Dendritic cell treated with granulocyte-macrophage colony-stimulating factor and Interleukin-4, amounts not matched to agents 40 ng/mL and 50 ng/mL, for 4 days (primary cell): ENCODE measurements around the gene SLX9.

Experiments used
- H3K27ac Mint-ChIP-seq: one replicate; pipeline ENCODE4 v1.8.0; 2022; ENCODE audit warnings: mild to moderate bottlenecking, mixed read lengths
- H3K27me3 Mint-ChIP-seq: one replicate; pipeline ENCODE4 v1.8.0; 2022; ENCODE audit warnings: mild to moderate bottlenecking, mixed read lengths
- H3K36me3 Mint-ChIP-seq: one replicate; pipeline ENCODE4 v1.8.0; 2022; ENCODE audit warnings: low read depth, mixed read lengths
- H3K4me1 Mint-ChIP-seq: one replicate; pipeline ENCODE4 v1.8.0; 2022; ENCODE audit warnings: low read depth, mixed read lengths
- H3K4me3 Mint-ChIP-seq: one replicate; pipeline ENCODE4 v1.8.0; 2022; ENCODE audit warnings: mild to moderate bottlenecking, moderate library complexity, mixed read lengths
- H3K9me3 Mint-ChIP-seq: one replicate; pipeline ENCODE4 v1.8.0; 2022; ENCODE audit warnings: mixed read lengths
- intact Hi-C: fragments of 100-400 bp; cut with micrococcal nuclease; formaldehyde crosslinking; loops from one replicate; pipeline ENCODE4 v1.15.0; 2022

The SLX9 gene

DNA sequence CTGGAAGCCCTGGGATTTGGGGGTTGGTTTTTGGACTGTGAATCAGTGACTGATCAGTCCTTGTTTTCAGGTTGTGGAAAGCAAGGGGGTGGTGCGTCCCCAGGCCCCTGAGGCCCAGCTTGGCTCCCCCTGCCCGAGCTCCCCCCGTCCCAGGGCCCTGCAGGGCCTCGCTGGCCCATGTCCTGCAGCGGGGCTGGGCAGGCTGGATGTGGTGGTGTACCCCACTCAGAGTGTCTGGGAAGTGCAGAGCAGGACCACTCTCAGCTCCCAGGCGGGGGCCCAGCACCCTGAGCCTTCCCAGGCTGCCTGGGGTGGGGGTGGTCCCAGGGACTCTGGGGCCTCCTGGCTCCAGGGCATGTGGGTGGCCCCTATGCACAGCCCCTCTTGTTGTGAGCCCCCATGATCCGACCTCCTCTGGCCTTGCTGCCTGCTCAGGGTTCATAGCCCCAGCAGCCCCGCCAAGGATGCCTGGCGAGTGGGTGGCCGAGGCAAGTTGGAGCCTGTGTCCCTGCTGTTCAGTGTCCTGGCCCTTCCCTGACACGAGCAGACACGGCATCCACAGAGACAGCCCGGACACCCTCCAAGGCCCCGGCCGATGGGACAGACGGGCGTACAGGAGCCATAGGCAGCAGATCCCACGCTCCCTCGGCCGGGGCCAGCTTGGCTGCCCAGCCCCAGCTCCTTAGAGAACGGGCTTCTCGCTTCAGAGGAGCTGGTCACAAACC lies 37.9 kb downstream of the SLX9 start:
- H3K4me1 Mint-ChIP-seq = peaks cover 2% of the 10 kb centered on the region
- no peaks in the 10 kb centered on the region for H3K9me3 Mint-ChIP-seq
- no peaks in the 10 kb centered on the region for H3K27me3 Mint-ChIP-seq
- no peak overlapping the region for H3K27ac Mint-ChIP-seq
- intact Hi-C loops = no loop called here
- peaks cover 64% of the 10 kb centered on the region for H3K36me3 Mint-ChIP-seq
- H3K4me3 Mint-ChIP-seq = no peak overlapping the region

DNA sequence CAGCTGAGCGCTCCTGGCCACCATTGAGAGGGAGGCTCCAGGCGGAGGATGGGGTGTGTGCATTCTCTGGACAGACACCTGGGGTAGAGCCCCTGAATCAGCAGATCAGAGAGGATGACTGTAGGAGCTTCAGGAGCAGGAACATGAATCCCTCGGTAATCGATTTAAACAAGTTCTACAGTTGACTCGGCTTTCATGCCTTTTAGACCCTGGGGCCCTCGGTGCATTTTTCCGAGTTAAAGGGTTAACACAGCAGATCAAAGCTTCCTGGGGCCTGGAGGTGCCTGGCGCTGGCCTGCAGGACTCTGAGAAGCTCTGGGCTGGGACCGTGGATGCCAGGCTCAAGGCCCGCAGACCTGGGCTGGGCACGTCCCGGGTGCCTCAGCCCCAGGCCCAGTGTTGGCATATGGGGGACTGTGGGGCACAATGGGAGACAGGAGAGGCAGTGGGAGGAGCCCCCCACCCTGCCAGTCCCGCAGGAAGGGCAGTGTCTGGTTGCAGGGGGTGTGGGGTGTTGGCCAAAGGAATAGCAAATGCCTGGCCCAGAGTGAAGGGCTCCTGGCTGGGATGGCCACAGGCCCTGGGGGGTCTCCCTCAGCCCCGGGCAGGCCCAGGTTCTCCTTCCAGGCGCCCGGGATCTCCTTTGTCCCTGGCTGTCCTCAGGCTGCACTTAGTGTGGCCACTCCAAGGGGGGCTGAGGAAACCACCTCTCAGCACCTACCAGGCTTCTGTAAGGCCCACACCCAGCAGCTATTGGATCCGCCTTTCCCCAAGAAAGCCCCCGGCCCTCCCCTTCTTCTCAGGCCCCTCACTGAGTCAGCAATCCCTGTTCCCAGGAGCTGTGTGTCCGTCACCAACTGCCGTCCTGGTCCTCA lies 40.1 kb downstream of the SLX9 start:
- intact Hi-C loops = no loop called here
- Mint-ChIP-seq H3K9me3 (no peaks in the 10 kb centered on the region), H3K27ac (no peak overlapping the region), H3K36me3 (peaks cover 45% of the 10 kb centered on the region), H3K4me3 (no peak overlapping the region), H3K4me1 (no peaks in the 10 kb centered on the region), H3K27me3 (peaks cover 6% of the 10 kb centered on the region)

DNA sequence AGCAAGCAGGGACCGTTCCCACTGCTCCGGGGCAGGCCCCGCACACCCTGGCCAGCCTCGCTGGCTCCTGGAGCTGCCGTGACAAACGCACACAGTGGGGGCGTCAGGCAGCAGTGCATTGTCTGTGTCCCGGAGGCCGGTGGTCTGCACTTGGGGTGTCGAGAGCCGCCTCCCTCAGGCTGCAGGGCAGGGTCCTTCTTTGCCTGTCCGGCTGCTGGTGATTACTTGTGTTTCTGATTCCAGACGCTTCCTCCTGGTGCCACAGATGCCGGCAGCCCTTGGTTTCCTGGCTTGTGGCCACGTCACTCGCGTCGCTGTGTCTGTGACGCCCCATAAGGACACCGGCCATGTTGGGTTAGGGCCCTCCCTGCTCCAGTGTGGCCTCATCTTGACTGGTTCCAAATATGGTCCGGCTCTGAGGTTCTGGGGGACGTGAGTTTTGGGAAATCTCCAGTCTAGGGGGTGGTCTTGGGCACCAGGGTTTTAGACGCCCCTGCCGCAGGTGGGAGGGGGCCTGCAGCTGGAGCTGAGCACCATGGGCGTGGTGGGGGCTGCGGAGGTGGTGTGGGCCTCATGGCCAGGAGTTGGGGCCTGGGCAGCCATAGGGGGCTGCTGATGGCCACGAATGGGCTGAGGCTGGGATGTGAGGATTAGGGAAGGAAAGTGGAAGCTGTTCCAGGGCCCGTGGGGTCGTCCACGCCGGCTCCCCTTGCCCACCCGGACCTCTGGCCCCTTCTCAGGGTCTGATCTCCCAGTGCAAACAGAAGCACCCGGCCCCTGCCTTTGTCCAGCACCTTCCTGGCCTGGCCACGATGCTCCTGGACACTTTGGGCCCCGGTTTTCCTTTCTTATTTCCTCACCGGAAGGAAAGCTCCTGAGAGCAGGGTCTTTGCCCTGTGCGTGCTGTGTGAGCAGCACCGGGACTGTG lies 41.0 kb downstream of the SLX9 start:
- H3K4me1 Mint-ChIP-seq = no peaks in the 10 kb centered on the region
- intact Hi-C loops = no loop called here
- peaks cover 36% of the 10 kb centered on the region for H3K36me3 Mint-ChIP-seq
- H3K4me3 Mint-ChIP-seq = no peak overlapping the region
- H3K27ac Mint-ChIP-seq = no peak overlapping the region
- H3K9me3 Mint-ChIP-seq = no peaks in the 10 kb centered on the region
- H3K27me3 Mint-ChIP-seq = peaks cover 12% of the 10 kb centered on the region

DNA sequence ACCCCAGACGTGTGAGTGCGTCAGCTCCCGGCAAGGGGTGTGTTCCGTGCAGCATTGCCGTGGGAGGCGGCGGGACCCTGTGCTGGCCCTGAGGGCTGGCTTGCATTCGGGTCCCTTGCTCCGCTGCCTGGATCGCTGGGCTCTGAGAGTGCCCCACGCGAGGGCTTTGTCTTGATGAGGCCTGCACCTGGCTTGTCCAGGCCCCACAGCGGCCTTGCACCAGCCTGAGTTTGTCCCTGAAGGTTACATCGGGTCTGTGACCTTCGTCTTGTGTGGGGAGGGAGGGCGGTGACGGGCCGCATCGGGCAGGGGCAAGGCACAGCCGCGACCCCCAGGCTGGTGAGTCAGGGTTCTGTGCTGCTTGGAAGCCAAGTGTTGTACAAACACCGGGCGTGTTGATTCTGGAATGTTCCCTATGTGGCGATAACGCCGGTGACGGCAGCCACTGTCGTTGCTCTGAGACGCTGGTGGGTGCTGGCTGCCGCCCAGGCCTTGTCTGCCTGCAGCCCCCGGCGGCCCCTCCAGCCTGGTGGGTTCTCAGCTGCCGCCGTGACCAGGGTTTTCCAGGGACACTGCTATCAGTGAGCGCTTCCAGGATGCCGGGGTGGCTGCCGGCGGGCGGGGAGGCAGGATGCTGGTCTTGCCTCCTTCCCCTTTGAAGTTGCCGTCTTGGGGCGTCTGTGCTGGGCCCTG lies 42.9 kb downstream of the SLX9 start:
- Mint-ChIP-seq H3K27ac (no peak overlapping the region), H3K4me1 (no peaks in the 10 kb centered on the region), H3K36me3 (peaks cover 17% of the 10 kb centered on the region), H3K27me3 (peaks cover 12% of the 10 kb centered on the region), H3K4me3 (no peak overlapping the region), H3K9me3 (no peaks in the 10 kb centered on the region)
- intact Hi-C loops = no loop called here

DNA sequence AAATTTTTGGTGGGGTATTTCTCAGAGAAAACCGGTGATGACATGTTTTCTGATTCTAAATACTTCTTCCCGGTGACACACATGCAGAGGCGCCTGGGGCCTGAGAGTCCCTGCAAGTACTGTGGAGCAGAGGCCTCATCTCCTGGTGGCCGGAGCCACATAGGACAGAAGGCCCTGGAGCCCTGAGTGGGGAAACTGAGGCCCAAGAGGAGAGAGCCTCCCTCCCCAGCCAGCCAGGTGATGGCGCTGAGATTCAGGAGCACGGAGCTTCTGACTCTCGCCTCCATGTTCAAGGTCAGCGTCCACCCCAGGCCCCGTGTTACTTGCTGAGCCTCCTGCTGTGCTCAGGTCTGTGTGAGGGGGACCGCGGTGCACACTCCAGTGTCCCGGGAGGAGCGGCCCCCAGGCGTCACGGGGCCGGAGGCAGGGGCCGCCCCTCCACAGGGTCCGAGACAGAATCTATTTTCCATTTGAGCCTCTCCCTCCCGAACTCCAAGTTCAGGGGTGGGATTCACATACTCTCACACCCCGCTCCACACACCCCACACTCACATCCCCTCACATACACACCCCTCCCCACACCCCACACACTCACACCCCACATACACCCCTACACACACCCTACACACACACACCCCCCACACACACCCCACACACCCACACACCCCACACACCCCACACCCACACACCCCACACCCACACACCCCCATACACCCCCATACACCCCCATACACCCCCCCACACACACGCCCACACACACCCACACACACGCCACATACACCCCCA lies 43.8 kb downstream of the SLX9 start:
- Mint-ChIP-seq H3K27me3 (peaks cover 12% of the 10 kb centered on the region), H3K36me3 (peaks cover 11% of the 10 kb centered on the region), H3K4me3 (no peak overlapping the region), H3K27ac (no peak overlapping the region), H3K9me3 (no peaks in the 10 kb centered on the region), H3K4me1 (no peaks in the 10 kb centered on the region)
- intact Hi-C loops = no loop called here

DNA sequence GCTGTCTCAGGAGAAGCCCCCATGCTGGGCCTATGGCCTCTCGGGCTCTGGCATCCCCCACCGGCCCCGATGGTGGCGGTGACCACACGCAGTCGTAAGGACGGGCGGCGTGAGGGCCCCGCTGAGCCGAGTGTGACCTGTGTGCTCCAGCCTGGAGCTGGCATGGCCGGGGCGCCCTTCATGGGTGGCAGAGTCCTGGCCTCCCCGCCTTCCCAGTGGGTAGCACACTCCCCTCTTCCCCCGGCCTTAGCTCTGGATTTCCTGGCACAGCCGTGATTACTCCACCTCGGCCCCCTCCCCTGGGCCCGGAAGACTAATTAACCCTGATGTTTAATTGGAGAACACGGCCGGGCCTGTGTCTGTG lies 44.6 kb downstream of the SLX9 start:
- Mint-ChIP-seq H3K9me3 (no peaks in the 10 kb centered on the region), H3K36me3 (peaks cover 5% of the 10 kb centered on the region), H3K4me3 (no peak overlapping the region), H3K4me1 (no peaks in the 10 kb centered on the region), H3K27ac (no peak overlapping the region), H3K27me3 (peaks cover 12% of the 10 kb centered on the region)
- intact Hi-C loops = no loop called here

DNA sequence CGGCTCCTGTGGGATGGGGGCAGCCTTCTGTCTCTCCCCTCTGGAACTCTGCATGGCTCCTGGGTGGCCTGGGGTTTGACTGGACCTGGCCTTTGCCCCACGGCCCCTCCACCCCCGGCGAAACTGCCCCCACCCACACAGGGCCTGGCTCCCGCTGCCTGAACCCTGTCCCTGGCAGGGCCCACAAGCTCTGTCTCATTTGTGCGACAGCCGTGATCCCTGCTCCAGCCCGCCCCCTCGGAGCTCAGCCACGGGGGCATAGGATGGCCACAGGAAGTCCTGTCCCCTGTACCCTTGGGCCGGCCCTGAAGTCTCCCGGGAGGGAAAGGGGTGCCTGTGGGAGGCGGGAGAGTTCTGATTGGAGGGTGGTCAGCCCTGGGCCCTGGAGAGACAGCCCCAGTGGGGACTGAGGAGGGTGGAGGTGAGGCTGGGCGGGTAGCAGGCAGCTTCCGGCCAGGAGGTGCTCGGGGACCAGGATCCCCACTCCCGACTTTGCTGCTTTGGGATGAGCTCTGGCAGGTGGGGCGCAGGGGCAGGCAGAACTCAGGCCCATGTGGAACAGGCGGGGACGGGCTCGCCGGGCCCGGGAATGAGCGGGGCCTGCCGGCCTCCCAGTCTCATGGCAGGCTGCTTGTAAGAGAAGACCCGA lies 45.1 kb downstream of the SLX9 start:
- Mint-ChIP-seq H3K27ac (no peak overlapping the region), H3K27me3 (peaks cover 12% of the 10 kb centered on the region), H3K4me3 (no peak overlapping the region), H3K4me1 (no peaks in the 10 kb centered on the region), H3K36me3 (peaks cover under 1% of the 10 kb centered on the region), H3K9me3 (no peaks in the 10 kb centered on the region)
- intact Hi-C loops = no loop called here

DNA sequence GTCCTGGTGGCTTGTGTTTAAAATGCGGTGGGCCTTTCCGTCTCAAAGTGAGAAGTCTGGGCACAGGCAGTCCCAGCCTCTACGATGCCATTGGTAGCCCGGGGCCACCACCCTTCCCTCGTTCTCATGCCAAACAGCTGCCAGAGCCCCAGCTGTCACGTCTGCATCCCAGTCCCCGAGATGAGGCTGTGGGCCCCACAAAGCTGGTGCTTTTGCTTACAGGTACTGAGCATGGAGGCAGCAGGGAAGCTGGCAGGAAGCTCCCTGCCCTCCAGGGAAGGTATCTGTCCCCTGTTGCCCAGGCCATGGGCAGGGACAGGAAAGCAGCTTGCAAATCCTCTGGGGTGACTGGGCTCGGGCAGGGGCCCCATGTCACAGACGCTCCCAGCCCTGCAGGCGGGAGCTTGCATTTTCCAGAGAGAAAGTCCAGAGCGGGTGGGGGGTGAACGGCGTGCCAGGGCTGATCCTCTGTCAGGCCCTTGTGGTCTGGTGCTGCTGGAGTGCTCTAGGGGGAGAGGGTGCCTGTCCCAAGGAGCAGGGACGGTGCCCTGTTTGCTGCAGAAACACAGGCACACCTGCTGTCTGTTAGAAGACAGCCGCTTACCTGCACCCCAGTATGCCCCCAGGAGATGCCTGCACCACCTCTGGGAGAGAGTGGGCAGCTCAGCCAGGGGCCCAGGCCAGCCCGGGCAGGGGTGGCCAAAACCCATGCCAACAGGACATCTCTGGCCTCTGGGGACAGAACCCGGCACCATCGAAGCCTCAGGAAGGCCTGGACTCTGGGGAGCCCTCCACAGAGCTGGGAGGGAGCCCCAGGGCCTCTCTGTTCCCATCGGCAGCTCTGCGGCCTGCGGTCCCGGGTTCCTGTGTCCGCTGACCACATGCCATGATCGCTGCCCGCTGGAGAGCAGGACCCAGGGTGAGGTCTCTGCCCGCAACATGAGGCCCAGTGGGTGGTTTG lies 45.9 kb downstream of the SLX9 start:
- Mint-ChIP-seq H3K9me3 (no peaks in the 10 kb centered on the region), H3K27ac (no peak overlapping the region), H3K27me3 (peaks cover 12% of the 10 kb centered on the region), H3K36me3 (no peaks in the 10 kb centered on the region), H3K4me1 (no peaks in the 10 kb centered on the region), H3K4me3 (no peak overlapping the region)
- intact Hi-C loops = no loop called here

DNA sequence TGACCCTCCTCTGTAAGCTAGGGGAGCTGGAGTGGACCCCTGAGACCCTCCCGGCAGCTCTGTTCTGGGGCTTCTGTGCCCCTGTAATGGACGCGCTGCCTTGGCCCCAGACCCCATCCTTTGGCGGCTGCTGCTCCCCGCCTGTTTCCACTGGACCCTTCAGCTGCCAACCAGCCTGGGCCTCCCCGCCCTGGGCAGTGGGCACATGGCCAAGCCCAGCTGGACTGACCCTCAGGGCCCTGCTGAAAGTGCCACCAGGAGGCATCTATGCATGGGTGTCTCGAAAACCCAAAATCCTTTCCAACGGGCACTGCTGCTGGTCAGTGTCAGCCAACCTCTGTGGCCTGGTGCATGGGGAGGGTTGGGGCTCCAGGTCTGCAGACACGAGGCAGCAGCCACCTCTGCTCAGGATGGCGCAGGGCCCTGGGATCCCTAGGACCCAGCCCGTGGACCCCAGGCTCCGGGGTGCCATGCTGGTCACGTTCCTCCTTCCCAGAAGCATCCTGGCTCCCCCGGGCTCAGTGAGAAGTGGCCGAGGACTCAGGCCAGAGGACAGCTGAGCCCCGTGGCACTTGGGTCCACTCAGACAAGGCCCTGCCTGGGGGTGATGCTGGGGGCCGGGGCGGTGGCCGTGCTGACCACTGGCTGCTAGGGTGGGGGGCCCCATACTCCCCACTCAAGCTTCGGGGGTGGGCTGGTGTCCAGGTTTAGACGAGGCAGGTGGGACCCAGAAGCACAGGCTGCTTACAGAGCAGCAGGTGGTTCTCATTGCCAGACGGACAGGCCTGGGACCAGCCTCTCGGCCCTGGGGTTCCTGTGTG lies 46.9 kb downstream of the SLX9 start:
- Mint-ChIP-seq H3K4me3 (no peak overlapping the region), H3K9me3 (no peaks in the 10 kb centered on the region), H3K27ac (no peak overlapping the region), H3K4me1 (no peaks in the 10 kb centered on the region), H3K36me3 (no peaks in the 10 kb centered on the region), H3K27me3 (peaks cover 12% of the 10 kb centered on the region)
- intact Hi-C loops = no loop called here

DNA sequence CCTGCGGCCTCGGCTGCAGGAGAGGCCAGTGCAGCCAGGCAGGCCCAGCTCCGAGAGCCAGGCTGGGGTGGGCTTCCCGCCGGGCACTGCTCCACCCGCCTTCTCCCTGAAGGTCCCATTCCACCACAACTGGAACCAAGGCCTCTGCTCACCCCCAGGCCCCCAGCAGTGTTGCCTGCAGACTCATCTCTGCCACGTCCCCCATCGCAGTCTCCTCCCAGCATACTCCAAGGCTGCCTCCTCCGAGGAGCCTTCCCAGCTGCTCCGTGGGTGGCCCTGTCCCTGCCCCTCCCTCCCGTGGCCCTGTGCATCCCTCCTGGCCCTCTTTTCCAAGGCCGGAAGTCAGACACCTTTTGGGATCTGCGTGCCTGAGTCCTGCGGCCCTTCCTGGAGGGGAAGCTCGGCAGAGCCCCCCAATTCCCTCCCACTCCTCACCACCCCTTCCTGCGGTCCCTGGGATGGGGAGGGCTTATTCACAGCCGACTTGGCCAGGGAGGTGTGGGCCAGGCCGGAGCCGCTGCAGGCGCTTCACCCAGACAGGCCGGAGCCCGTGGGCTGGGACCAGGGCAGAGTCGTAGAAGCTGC lies 47.6 kb downstream of the SLX9 start:
- Mint-ChIP-seq H3K27me3 (peaks cover 12% of the 10 kb centered on the region), H3K9me3 (no peaks in the 10 kb centered on the region)
- intact Hi-C loops = no loop called here

More for the DNA sequence above, 47.6 kb downstream of the SLX9 start:
- no peaks in the 10 kb centered on the region for H3K36me3 Mint-ChIP-seq
- no peak overlapping the region for H3K4me3 Mint-ChIP-seq
- H3K27ac Mint-ChIP-seq = no peak overlapping the region
- H3K4me1 Mint-ChIP-seq = no peaks in the 10 kb centered on the region
